ENCODE results near the gene PRKD1.

The PRKD1 gene

GRCh38 chr14:29616922-29617321, 310.7 kb downstream of the PRKD1 start:
- CTCF ChIA-PET: no interaction called here
- TF ChIP-seq BHLHE40 (IDR thresholded peaks at IDR 0.05; ENCODE audit: borderline replicate concordance) (no peak), LEF1 (IDR thresholded peaks at IDR 0.05; ENCODE audit: borderline replicate concordance) (no peak), HDGF (IDR thresholded peaks at IDR 0.05; ENCODE audit: borderline replicate concordance) (no peak), ELF4 (IDR thresholded peaks at IDR 0.05) (no peak), ZNF384 (IDR thresholded peaks at IDR 0.05) (no peak), FOXA1 (IDR thresholded peaks at IDR 0.05) (no peak)
- no peak for DNase-seq (ENCODE audit: extremely low spot score)
- POLR2A ChIA-PET: no interaction called here

- no peak for DNase-seq (ENCODE audit: extremely low spot score)
- TF ChIP-seq PKNOX1 (IDR thresholded peaks at IDR 0.05): no peak
- no peak for TF ChIP-seq L3MBTL2 (conservative IDR thresholded peaks at IDR 0.05)
- TF ChIP-seq SP1 (IDR thresholded peaks at IDR 0.05): no peak
- TF ChIP-seq ELF4 (IDR thresholded peaks at IDR 0.05): no peak
- no peak for TF ChIP-seq BHLHE40 (IDR thresholded peaks at IDR 0.05; ENCODE audit: borderline replicate concordance)
- no peak for TF ChIP-seq TARDBP (IDR thresholded peaks at IDR 0.05)
- no peak for TF ChIP-seq LEF1 (IDR thresholded peaks at IDR 0.05; ENCODE audit: borderline replicate concordance)
- no peak for TF ChIP-seq HDGF (IDR thresholded peaks at IDR 0.05; ENCODE audit: borderline replicate concordance)
- TF ChIP-seq ZNF384 (IDR thresholded peaks at IDR 0.05): no peak
- POLR2A ChIA-PET: no interaction called here
- CTCF ChIA-PET: interaction anchor here (0.7 kb wide), 1 partner anchor 863 kb away, joined by 5 read pairs; no protein-coding TSS in a partner anchor
Observed at GRCh38 chr14:29608861-29609260, 318.8 kb downstream of the PRKD1 start.

GRCh38 chr14:29607169-29607568, 320.5 kb downstream of the PRKD1 start:
- TF ChIP-seq NFRKB (IDR thresholded peaks at IDR 0.05) (no peak), FOXK2 (IDR thresholded peaks at IDR 0.05) (no peak), LEF1 (IDR thresholded peaks at IDR 0.05; ENCODE audit: borderline replicate concordance) (no peak), ARNT (IDR thresholded peaks at IDR 0.05) (no peak), FOXA1 (IDR thresholded peaks at IDR 0.05) (no peak), BHLHE40 (IDR thresholded peaks at IDR 0.05; ENCODE audit: borderline replicate concordance) (no peak), PKNOX1 (IDR thresholded peaks at IDR 0.05) (no peak), ZNF384 (IDR thresholded peaks at IDR 0.05) (no peak), L3MBTL2 (conservative IDR thresholded peaks at IDR 0.05) (no peak), TARDBP (IDR thresholded peaks at IDR 0.05) (no peak), CTBP1 (IDR thresholded peaks at IDR 0.05; ENCODE audit: borderline replicate concordance) (no peak), SP1 (IDR thresholded peaks at IDR 0.05) (no peak), ELF4 (IDR thresholded peaks at IDR 0.05) (no peak), FOXM1 (IDR thresholded peaks at IDR 0.05; ENCODE audit: borderline replicate concordance) (no peak), HDGF (IDR thresholded peaks at IDR 0.05; ENCODE audit: borderline replicate concordance) (no peak)
- ChIA-PET POLR2A (no interaction called here), CTCF (no interaction called here)
- DNase-seq (ENCODE audit: extremely low spot score): no peak

GRCh38 chr14:29603696-29604095, 324.0 kb downstream of the PRKD1 start:
- TF ChIP-seq SUZ12 (IDR thresholded peaks at IDR 0.05): no peak
- no peak for TF ChIP-seq ZNF384 (IDR thresholded peaks at IDR 0.05)
- no peak for TF ChIP-seq L3MBTL2 (conservative IDR thresholded peaks at IDR 0.05)
- TF ChIP-seq TARDBP (IDR thresholded peaks at IDR 0.05): no peak
- TF ChIP-seq BHLHE40 (IDR thresholded peaks at IDR 0.05; ENCODE audit: borderline replicate concordance): no peak
- no peak for TF ChIP-seq FOXM1 (IDR thresholded peaks at IDR 0.05; ENCODE audit: borderline replicate concordance)
- no peak for TF ChIP-seq HDGF (IDR thresholded peaks at IDR 0.05; ENCODE audit: borderline replicate concordance)
- TF ChIP-seq PKNOX1 (IDR thresholded peaks at IDR 0.05): no peak
- no peak for TF ChIP-seq FOXK2 (IDR thresholded peaks at IDR 0.05)
- DNase-seq (ENCODE audit: extremely low spot score): no peak
- POLR2A ChIA-PET: no interaction called here
- CTCF ChIA-PET: no interaction called here

GRCh38 chr14:29601616-29602015, 326.0 kb downstream of the PRKD1 start:
- POLR2A ChIA-PET: no interaction called here
- TF ChIP-seq PKNOX1 (IDR thresholded peaks at IDR 0.05) (no peak), FOXA1 (IDR thresholded peaks at IDR 0.05) (no peak), ZNF384 (IDR thresholded peaks at IDR 0.05) (no peak), BHLHE40 (IDR thresholded peaks at IDR 0.05; ENCODE audit: borderline replicate concordance) (no peak), TARDBP (IDR thresholded peaks at IDR 0.05) (no peak), FOXM1 (IDR thresholded peaks at IDR 0.05; ENCODE audit: borderline replicate concordance) (no peak), CTBP1 (IDR thresholded peaks at IDR 0.05; ENCODE audit: borderline replicate concordance) (no peak), FOXK2 (IDR thresholded peaks at IDR 0.05) (no peak), ELF4 (IDR thresholded peaks at IDR 0.05) (no peak), HDGF (IDR thresholded peaks at IDR 0.05; ENCODE audit: borderline replicate concordance) (no peak), SUZ12 (IDR thresholded peaks at IDR 0.05) (no peak), SP1 (IDR thresholded peaks at IDR 0.05) (no peak), LEF1 (IDR thresholded peaks at IDR 0.05; ENCODE audit: borderline replicate concordance) (no peak), L3MBTL2 (conservative IDR thresholded peaks at IDR 0.05) (no peak), ARNT (IDR thresholded peaks at IDR 0.05) (no peak), NFRKB (IDR thresholded peaks at IDR 0.05) (no peak)
- CTCF ChIA-PET: no interaction called here
- DNase-seq (ENCODE audit: extremely low spot score): no peak

Data from HEK293T (cell line).